ENCODE results near the gene ST8SIA2.
"Not testable (repeated sequence)": the region's sequence is repeated elsewhere in the genome, so short reads cannot be mapped to it uniquely, and the experiment has no call there.

The ST8SIA2 gene

DNA sequence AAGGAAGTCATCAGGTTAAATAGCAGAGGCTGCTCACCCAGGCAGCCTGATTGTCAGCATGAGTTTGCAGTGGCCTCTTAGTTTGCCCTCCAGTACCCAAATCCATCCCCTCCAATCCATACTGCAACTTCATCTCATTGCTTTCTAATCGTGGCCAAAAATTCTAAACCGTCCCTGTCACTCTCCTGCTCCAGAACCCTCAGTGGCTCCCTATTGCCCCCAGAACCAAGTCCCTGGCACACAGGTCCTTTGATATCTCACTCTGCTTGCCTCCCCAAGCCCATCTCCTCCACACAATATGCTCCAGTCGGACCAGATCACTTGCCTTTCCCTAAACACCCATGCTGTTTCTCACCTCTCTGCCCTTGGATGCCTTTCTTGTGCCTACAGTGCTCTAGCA is 49.7 kb downstream of the ST8SIA2 start:
- DNase-seq (ENCODE audit: low read depth) = no peak

DNA sequence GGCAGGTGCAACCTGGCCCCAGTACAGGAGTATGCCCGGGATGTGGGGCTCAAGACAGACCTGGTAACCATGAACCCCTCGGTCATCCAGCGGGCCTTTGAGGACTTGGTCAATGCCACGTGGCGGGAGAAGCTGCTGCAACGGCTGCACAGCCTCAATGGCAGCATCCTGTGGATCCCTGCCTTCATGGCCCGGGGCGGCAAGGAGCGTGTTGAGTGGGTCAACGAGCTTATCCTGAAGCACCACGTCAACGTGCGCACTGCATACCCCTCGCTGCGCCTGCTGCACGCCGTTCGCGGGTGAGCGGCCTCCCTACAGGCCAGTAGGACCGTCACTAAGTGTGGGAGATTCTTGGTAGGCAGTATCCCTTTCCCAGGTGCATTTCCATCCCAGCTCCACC is 51.0 kb downstream of the ST8SIA2 start:
- DNase-seq (ENCODE audit: low read depth) = no peak

DNA sequence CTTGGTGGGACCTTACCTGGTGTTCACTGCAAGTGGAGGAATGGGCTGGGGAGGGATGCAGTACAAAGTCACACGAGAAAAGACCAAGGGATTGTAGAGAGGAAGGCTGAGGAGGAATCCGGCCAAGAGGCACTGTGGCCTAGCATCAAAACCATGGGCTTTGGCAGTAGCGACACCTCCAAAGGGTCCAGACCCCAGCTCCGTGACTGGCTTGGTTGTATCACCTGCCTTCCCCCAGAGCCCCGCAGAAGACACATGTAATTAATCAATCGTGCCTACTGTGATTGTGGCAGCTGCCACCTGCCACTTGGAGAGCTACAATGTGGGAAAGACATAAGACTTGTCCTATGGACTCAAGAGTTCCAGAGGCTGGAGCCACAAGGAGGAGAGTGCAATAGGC is 54.7 kb downstream of the ST8SIA2 start:
- no peak for DNase-seq (ENCODE audit: low read depth)

DNA sequence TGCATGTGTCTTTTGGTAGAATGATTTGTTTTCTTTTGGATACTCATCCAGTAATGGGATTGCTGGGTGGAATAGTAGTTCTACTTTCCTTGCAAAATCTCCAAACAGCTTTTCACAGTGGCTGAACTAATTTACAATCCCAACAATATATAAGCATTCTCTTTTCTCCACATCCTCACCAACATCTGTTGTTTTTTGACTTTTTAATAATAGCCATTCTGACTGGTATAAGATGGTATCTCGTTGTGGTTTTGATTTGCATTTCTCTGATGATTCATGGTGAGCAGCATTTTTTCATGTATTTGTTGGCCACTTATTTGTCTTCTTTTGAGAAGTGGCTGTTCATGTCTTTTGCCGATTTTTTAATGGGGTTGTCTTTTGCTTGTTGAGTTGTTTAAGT is 55.8 kb downstream of the ST8SIA2 start:
- no peak for DNase-seq (ENCODE audit: low read depth)

DNA sequence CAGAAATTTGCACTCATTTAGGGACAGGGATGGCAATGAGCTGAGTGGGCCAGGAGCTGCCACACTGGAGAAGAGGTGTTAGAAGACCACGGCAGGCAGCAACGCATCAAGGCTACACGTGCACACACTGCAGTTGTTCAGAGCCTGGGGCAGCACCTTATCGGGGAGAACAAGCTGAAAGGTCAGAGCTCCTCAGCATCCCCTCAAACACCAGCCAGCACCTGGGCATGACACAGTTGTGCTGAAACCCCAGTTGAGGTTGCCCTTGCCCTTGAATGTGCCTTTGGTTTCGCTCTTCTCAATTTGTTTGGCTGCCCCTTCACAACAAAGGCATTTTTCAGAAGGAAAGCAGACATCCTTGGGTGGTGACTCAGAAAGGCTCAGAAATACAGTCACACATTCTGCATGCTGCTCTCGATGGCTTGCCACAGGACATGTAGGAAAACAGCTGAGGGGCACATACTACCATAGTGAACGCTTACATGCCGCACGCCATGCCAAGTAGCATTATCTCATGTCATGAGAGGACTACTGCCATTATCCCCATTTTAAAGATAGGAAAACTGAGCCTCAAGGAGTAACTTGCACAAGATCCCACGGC is 57.6 kb downstream of the ST8SIA2 start:
- no peak for DNase-seq (ENCODE audit: low read depth)

DNA sequence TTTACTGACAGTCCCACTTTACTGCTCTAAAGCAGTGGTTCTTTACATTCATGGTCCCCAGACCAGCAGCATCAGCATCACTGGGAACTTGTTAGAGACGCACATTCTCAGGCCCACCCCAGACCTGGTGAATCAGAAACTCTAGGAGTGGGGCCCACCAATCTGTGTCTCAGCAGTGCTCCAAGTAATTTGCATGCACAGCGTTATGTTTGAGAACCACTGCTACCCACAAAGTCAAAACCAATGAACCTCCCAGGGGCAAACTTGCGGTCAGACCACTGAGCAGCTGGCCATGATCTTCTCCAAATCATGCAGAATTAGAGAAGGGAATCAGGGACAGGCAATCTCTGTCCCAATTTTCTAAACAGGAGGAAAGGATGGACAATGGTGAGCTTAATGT is 58.5 kb downstream of the ST8SIA2 start:
- DNase-seq (ENCODE audit: low read depth) = no peak

DNA sequence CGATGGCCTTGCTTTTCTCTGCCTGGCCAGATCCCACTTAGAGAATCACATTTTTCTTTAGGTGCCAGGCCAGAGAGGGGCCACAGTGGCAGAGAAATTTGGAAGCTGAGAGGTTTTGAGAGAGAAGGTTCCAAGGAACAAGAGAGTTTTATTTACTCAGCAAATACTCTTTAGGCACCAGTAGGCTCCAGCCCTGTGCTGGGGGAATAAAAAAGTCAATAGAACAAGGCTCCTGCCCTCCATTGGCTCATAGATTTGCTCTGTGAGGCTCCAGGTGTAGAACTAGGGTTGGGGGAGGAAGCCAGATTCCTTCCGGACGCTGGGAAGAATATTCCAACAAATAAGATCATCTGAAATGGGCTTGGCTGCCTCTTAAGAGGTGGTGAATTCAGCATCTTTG is 59.9 kb downstream of the ST8SIA2 start:
- DNase-seq (ENCODE audit: low read depth) = no peak

DNA sequence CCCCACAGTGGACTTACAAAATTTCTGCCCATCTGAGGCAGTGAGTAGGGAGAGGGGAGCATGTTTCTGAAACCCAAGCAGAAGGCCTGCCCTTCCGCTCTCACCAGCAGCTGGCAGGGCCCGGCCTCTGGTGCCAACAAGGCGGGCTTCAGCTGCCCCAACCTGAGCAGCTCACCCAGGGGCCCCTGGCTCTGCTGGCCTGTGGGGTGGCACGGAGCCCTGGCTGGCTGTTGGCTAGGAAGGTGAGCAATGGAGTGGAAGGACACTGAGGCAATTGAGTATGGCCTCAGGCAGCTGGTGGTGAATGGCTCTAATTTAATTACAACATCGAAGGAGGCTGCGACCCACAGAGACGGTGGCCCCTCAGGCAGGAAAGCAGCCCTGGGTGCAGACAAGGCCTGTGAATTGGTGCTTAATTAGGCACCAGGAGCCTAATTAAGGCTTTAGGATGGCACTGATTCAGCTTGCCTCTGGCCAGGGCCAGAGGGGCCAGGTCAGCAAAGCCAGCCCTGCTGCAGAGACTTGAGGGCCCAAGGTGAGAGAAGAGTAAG is 60.9 kb downstream of the ST8SIA2 start:
- no peak for DNase-seq (ENCODE audit: low read depth)

DNA sequence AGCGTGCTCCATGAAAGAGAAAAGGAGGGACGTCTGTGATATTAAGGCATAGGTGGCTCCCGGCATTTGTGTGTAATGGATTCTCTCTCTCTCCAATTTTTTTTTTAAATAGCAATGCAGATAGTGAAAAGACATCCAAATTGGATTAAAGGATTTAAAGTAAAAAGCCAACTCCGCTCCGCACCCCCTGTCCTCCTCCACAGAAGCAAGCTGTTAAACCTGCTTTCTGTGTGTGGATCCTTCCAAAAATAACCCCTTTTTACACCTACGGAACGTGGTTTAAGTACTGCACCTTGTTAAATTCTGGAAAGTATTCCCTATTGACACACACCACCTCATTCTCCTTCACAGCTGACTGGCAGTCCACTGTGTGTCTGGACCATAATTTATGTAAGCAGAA is 61.6 kb downstream of the ST8SIA2 start:
- DNase-seq (ENCODE audit: low read depth) = no peak

DNA sequence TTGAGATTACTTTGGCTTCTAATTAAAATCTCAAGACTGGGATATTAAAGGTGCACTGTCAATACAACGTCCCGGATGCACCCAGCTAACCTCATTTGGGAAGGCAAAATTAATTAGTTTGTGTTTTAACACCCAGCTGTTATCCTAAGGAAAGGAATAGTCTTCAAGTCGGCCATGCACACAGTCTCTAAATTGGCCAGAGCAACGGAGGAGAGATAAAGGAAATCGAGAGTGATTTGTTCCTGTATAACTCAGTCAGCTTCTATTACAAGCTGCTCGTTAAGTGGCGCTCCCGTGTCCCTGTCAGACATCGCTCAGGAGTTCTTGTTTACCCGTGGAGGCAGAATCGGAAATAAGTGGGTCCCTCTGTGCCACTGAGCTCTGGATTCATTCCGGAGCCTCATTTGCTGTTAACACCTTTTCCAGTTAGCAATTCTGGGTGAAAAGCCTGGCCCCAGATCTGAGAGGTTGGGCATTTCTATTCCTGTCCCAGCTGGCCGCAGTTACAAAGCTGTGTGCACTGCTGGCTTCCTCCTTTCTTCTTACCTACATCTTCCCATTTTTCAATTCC is 63.9 kb downstream of the ST8SIA2 start:
- no peak for DNase-seq (ENCODE audit: low read depth)

DNA sequence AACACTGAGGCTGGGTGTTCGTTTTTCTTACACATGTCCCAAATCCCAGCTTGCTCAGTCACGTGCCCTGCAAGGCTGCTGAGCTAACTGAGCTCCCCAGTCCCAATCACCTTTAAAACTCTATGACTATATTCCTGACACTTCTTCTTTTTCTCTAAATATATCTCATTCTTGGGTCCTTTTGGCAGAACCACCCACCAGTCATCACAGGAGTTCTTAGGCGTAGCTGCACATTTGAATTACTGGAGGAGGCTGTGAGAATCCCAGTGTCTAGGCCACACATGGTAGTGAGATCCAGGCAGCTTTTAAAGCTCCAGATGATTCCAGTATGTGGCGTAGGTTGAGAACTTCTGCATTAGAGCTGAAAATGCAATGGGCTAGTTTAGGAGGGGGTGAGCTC is 66.3 kb downstream of the ST8SIA2 start:
- DNase-seq (ENCODE audit: low read depth) = no peak

DNA sequence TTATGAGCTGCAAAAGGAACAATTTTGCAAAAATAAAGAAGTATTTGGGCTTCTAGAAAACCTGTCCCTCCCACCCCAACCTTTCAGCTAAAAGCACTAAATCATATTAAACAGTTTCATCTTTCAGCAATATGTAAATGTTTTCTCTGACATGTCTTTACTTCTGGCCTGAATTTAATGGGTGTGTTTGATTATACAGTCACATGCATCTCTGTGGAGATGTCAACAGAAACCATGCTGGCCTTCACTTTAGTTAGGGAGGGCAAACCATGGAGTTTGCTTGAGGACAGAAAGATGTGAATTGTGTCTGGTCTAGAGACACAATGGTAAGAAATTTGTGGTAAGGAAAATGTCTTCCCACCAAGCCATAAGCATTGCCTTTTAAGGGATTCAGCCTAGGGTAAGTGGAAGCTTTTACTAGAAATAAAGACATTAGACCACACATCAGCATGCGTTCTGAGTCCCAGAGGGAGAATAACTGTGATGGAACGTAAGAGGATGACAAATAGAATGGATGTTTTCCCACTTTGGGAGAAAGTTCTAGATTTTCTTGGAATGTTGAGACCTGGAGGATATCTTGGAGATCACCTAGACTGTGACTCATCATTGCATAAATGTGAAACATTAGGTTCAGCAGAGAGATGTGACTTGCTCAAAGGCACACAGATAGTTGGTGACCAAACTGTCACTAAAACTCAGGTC is 68.9 kb downstream of the ST8SIA2 start:
- no peak for DNase-seq (ENCODE audit: low read depth)

DNA sequence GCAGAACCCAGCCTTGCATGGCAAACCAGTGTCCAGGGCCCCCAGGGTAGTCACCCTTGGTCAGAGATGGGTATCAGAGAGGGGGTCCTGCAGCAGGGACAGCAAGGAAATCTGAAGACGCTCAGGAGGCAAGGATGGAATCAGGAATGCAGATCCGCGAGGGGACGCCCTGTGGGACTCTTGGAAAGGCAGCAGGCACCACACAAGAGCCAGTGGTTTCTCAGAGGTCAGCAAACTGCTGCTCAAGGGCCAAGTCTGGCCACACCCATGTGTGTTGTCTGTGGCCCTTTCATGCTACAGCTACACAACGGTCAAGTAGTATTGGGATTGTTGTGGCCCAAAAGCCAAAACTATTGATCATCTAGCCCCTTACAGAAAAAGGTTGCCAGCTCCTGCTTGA is 69.7 kb downstream of the ST8SIA2 start:
- DNase-seq (ENCODE audit: low read depth) = no peak

DNA sequence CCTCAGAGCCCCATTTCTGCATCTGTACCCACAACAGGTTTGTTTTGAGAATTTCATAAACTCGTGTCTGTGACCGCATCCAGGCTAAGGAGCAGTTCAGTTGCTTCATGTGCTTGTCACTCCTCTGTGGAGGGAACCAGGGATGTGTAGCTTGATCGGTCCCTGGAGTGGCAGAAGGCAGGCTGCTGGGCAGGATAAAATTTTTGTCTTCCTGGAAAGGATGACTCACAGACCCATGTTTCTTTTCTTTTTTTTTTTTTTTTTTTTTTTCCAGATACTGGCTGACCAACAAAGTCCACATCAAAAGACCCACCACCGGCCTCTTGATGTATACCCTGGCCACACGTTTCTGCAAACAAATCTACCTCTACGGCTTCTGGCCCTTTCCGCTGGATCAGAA is 70.1 kb downstream of the ST8SIA2 start:
- no peak for DNase-seq (ENCODE audit: low read depth)

DNA sequence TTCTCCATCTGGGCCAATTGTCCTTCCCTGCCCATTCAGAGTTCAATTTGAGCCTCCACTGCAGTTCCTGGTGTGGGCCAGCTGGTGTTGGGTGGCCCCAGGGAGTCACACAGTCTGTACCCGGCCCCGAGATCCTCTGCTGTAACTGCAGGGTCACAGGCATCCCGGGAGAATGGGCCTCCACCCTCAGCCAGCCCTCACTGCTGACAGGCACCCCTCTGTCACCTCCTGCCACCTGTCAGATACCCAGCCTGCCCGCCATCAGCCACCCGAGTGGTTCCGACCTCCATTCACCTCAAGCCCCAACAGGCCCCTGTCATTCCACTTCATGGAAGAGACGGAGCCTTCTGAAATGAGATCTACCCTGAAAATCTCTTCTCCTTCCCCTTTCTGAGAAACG is 73.2 kb downstream of the ST8SIA2 start:
- DNase-seq (ENCODE audit: low read depth) = no peak

DNA sequence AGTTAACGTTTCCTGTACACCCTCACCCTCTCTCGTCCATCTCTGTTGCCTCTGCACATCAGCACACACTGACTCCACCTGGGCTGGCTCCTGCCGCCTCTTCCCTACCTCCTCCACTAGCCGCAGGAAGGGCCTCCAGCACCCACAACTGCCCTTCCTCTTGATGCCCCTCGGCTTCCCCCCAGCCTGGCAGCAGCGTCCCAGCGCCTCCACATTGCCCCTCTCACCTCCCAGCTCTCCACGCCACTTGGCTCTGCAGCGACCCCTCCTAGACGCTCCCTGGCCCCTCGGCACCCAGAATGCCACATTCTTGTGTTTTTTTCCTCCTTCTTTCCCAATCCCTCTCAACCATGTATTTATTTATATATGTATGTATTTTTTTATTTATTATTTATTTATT is 73.6 kb downstream of the ST8SIA2 start:
- DNase-seq (ENCODE audit: low read depth) = no peak

DNA sequence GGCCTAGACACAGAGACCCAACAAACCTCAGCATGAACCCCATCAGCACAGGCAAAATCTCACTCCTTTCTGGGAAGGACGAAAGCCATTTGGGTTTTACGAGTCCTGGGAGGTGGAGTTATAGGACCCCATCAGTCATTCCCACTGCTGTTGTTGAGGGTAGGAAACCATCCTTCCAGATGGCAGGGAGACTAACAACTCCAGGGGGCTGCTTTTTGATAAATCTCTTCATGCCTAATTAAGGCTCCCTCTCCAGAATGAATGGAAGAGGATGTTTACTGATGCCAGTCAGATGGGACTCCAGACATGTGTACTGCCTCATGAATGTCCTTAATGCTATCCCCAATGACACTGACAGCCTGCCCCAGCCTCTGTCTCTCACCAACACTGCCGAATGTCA is 75.3 kb downstream of the ST8SIA2 start:
- DNase-seq (ENCODE audit: low read depth) = no peak

DNA sequence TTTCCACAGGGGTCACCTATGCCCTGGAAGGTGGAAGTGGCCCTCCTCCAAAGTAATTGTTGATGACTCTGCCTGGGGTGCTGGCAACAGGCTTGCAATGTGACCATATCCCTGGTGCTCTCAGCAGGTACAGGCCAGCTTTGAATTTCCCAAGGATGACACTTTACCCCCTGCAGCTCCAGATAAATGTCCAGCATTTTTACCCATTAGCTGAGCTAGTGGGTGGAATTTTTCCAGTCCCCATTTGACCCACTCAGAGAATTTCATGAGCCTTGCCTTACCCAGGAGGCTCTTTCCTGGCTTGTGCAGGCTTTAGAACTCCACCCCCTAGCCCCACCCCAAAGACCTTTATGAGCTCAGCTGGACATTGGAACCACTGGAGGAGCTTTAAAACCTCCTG is 77.6 kb downstream of the ST8SIA2 start:
- DNase-seq (ENCODE audit: low read depth) = no peak

DNA sequence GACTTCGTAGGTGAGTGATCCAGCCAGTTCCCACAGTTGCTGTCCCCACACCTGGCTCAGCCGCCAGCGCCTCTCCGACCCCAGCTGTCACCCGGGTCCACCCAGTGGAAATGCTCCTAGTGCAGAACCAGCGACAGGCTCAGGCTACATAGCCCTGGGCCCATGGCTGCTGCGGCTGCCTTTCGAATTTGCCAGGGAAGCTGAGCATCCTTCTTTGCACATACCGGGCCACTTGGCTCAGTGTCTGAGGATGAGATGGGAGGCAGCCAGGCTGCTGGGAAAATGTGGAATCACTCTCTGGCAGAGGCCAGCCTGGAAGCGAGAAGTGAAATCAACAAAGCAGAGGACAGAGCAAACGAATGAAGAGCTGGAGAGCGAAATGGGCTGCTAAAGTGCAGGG is 80.1 kb downstream of the ST8SIA2 start:
- DNase-seq (ENCODE audit: low read depth) = no peak

DNA sequence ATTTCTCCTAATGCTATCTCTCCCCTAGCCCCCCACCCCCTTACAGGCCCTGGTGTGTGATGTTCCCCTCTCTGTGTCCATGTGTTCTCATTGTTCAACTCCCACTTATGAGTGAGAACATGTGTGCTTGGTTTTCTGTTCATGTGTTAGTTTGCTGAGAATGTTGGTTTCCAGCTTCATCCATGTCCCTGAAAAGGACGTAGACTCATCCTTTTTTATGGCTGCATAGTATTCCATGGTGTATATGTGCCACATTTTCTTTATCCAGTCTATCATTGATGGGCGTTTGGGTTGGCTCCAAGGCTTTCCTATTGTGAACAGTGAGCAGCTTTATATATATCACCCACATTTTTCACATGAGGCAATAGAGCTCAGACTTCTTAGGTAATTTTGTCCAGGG is 86.0 kb downstream of the ST8SIA2 start:
- DNase-seq (ENCODE audit: low read depth) = not testable (repeated sequence)

DNA sequence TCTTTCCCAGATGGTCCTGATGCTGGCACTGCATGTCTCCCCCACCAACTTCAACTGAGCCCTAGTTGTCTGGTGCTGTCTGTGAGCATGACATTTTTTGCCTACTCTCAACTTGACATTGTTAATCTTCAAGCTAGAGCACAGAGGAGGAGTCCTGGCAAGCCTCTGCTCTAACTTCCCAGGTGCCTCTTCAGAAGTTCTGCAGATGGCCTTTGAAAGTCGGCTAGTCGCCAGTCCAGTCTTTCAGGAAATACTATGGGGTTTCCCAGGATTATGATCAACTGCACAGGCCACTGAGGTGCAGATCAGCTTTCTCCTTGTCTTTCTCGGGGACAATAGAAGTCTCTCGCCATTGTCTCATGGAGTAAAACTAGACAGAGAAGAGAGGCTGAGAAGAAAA is 86.7 kb downstream of the ST8SIA2 start:
- DNase-seq (ENCODE audit: low read depth) = no peak

DNA sequence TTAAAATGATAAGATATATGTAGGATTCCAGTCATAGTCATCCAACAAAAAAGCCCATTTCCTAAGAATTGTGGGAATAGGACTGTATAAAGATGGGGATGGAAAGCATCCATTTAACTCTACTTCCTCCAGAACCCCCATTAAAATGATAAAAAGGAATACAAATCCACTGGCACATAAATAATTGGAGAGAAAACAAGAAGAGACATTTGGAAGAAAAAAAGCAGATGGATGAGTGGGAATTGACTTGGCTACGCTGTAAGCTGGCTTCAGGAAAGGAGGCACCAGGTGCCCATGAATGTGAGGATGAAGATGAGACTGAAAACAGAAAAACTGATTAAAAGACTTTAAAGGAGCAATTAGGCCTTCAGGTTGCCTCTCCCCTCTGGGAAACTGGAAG is 91.8 kb downstream of the ST8SIA2 start:
- DNase-seq (ENCODE audit: low read depth) = no peak

DNA sequence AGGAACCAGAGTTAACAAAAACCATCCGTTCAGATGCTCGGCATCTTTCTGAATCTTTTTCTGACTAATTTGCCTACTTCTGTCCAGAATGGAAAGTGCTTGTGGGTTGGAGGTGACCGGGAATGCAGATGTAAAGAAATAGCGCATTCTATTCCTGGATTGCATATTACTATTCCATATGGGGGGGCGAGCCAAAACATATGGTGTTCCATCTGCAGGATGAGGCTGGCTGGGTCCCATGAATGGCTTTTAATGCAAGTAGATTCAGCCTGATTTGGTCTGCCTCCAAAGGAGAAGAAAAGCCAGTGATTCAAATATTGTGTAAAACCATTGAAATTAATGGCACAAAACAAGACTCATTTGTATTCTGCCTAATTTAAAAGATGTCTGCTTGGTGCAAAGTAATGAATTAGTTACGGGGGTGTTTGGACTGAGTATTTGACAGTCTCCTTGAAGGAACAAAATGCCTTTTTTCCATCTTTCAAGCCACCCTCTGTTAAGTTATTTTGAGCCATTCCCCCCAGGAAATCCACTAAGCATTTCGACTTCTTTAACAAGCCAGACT is 99.0 kb downstream of the ST8SIA2 start:
- DNase-seq (ENCODE audit: low read depth) = no peak
